ENCODE data around the gene SLC6A2.
"Not testable (repeated sequence)": the region's sequence is repeated elsewhere in the genome, so short reads cannot be mapped to it uniquely, and the experiment has no call there.

Gene SLC6A2

GRCh38 chr16:55655897-55656681 is at the start of gene SLC6A2:
Gene SLC6A2 (plus strand): TSS chr16:55655988. CDS start chr16:55656695, 707 bp downstream.
- no peak for DNase-seq (ENCODE audit: low read depth)

GRCh38 chr16:55613613-55614335 is 42.0 kb upstream of the SLC6A2 start:
- no peak for DNase-seq (ENCODE audit: low read depth)

GRCh38 chr16:55615071-55615470 is 40.7 kb upstream of the SLC6A2 start:
- DNase-seq (ENCODE audit: low read depth), result no peak

GRCh38 chr16:55615670-55616069 is 40.1 kb upstream of the SLC6A2 start:
- DNase-seq (ENCODE audit: low read depth), result not testable (repeated sequence)

- DNase-seq (ENCODE audit: low read depth), result no peak
Observed at GRCh38 chr16:55621771-55622170, 34.0 kb upstream of the SLC6A2 start.

GRCh38 chr16:55622272-55622671 is 33.5 kb upstream of the SLC6A2 start:
- no peak for DNase-seq (ENCODE audit: low read depth)

- DNase-seq (ENCODE audit: low read depth), result no peak
Observed at GRCh38 chr16:55622930-55623561, 32.7 kb upstream of the SLC6A2 start.

- no peak for DNase-seq (ENCODE audit: low read depth)
Observed at GRCh38 chr16:55623640-55624039, 32.1 kb upstream of the SLC6A2 start.

- no peak for DNase-seq (ENCODE audit: low read depth)
Observed at GRCh38 chr16:55624696-55625095, 31.1 kb upstream of the SLC6A2 start.

- DNase-seq (ENCODE audit: low read depth), result no peak
Observed at GRCh38 chr16:55625843-55626242, 29.9 kb upstream of the SLC6A2 start.

GRCh38 chr16:55628306-55628968 is 27.4 kb upstream of the SLC6A2 start:
- no peak for DNase-seq (ENCODE audit: low read depth)

GRCh38 chr16:55630774-55631173 is 25.0 kb upstream of the SLC6A2 start:
- DNase-seq (ENCODE audit: low read depth), result no peak

- DNase-seq (ENCODE audit: low read depth), result no peak
Observed at GRCh38 chr16:55632259-55632658, 23.5 kb upstream of the SLC6A2 start.

GRCh38 chr16:55634193-55634592 is 21.6 kb upstream of the SLC6A2 start:
- DNase-seq (ENCODE audit: low read depth), result no peak

- DNase-seq (ENCODE audit: low read depth), result no peak
Observed at GRCh38 chr16:55638256-55638655, 17.5 kb upstream of the SLC6A2 start.

- no peak for DNase-seq (ENCODE audit: low read depth)
Observed at GRCh38 chr16:55640701-55641327, 15.0 kb upstream of the SLC6A2 start.

GRCh38 chr16:55641430-55642056 is 14.2 kb upstream of the SLC6A2 start:
- DNase-seq (ENCODE audit: low read depth), result no peak

GRCh38 chr16:55642611-55643010 is 13.2 kb upstream of the SLC6A2 start:
- no peak for DNase-seq (ENCODE audit: low read depth)

GRCh38 chr16:55643161-55643970 is 12.4 kb upstream of the SLC6A2 start:
- DNase-seq (ENCODE audit: low read depth), result no peak

- DNase-seq (ENCODE audit: low read depth), result no peak
Observed at GRCh38 chr16:55645986-55646385, 9.8 kb upstream of the SLC6A2 start.

GRCh38 chr16:55647343-55647742 is 8.4 kb upstream of the SLC6A2 start:
- DNase-seq (ENCODE audit: low read depth), result no peak
